Epithelial cell of esophagus (primary cell): ENCODE results near the gene KIAA1217.

Source experiments
- DNase-seq: peaks from one replicate; pipeline ENCODE4 v3.0.0; 2010; ENCODE audit warnings: low read depth
- H3K4me3 ChIP-seq: 2 replicates; pipeline ENCODE4 v1.5.1; 2011; ENCODE audit warnings: mild to moderate bottlenecking, low read length, control low read depth
- CTCF ChIP-seq: IDR thresholded peaks from 2 replicates; pipeline ENCODE4 v1.5.1; 2011; ENCODE audit warnings: low read depth, mild to moderate bottlenecking, low read length, control low read depth, inconsistent platforms; ENCODE audit not compliant: insufficient read depth; ENCODE audit errors: missing control alignments

KIAA1217 gene

GRCh38 chr10:24505759-24506158 is 296.8 kb downstream of the KIAA1217 start:
- no peak overlapping the region for H3K4me3 ChIP-seq
- DNase-seq: no peak
- TF ChIP-seq CTCF: no peak

GRCh38 chr10:24513155-24513554 is 304.2 kb downstream of the KIAA1217 start:
- DNase-seq: peak; percentile 38
- no peak overlapping the region for H3K4me3 ChIP-seq
- peak; percentile 53 for TF ChIP-seq CTCF

- no peak for TF ChIP-seq CTCF
- no peak overlapping the region for H3K4me3 ChIP-seq
- DNase-seq: no peak
Observed at GRCh38 chr10:24515481-24515880, 306.5 kb downstream of the KIAA1217 start.

GRCh38 chr10:24518411-24518810 is 309.5 kb downstream of the KIAA1217 start:
- no peak overlapping the region for H3K4me3 ChIP-seq
- no peak for DNase-seq
- TF ChIP-seq CTCF: no peak

- no peak overlapping the region for H3K4me3 ChIP-seq
- peak; percentile 75 for TF ChIP-seq CTCF
- peak; percentile 63 for DNase-seq
Observed at GRCh38 chr10:24518981-24519597, 310.2 kb downstream of the KIAA1217 start.

- H3K4me3 ChIP-seq: no peak overlapping the region
- DNase-seq: no peak
- TF ChIP-seq CTCF: no peak
Observed at GRCh38 chr10:24519950-24520349, 311.0 kb downstream of the KIAA1217 start.

- no peak overlapping the region for H3K4me3 ChIP-seq
- no peak for TF ChIP-seq CTCF
- no peak for DNase-seq
Observed at GRCh38 chr10:24524314-24524713, 315.4 kb downstream of the KIAA1217 start.
